Germinal center (tissue), 1 donor: ENCODE results near the gene TBCEL.
A peak's percentile ranks its signal among the peaks of the same experiment; 100 is the strongest.
"Not testable (repeated sequence)": the region's sequence is repeated elsewhere in the genome, so short reads cannot be mapped to it uniquely, and the experiment has no call there.

Source experiments
- DNase-seq: peaks from one replicate; pipeline ENCODE4 v3.0.0; 2012; ENCODE audit warnings: mixed read lengths, low spot score

The TBCEL gene

DNA sequence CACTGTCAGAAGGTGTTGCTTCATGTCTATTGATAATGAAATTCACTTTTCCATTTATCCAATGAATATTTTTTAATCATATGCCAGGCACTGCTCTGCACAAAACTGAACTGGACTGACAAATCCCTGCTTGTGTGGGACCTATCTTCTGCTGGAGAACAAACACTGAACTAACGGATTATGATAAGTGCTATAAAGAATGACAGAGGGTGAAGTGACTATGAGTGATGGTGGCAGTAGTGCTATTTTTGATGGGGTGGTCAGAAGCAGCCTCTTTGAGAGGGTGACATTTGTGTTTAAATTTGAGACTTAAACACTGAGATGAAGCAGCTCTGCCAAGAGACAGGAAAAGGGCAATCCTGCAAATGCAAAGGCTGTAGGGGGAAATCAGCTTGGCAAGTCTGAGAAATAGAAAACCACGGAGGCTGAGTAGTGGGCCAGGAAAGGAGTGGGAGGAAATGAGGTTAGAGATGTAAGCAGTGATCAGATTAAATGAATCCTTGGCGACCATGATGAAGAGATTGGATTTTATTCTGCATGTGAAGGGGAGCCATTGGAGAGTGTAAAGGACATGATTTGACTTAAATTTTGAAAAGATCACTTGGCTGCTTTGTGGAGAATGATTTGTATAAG is 6.0 kb downstream of the TBCEL start:
- DNase-seq, result no peak

DNA sequence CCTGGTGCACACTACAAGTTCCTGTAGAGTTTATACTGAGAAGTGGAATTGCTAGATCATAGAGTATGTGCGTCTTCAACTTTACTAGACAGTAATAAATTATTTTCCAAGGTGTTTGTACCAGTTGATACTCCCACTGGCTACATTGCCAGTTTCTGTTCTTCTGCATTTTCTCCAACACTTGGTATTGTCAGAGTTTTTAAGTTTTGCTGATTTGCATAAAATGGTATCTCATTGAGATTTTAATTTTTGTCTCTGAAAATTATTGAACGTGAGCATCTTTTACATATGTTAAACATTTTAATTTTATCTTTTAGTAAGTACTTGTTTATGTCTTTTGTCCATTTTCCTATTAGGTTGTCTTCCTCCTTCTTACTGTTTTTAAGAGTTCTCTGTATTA is 7.3 kb downstream of the TBCEL start:
- DNase-seq, result no peak

DNA sequence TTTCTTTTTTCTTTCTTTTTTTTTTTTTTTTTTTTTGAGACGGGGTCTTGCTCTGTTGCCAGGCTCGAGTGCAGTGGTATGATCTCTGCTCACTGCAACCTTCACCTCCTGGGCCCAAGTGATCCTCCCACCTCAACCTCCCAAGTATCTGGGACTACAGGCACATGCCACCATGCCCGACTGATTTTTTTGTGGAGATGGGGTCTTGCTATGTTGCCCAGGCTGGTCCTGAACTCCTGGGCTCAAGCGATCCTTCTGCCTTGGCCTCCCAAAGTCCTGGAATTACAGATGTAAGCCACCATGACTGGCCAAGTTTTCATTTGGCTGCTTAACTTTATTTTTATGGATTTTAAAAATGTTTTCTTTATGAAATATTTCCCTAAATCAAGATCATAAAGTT is 7.7 kb downstream of the TBCEL start:
- DNase-seq, result not testable (repeated sequence)

DNA sequence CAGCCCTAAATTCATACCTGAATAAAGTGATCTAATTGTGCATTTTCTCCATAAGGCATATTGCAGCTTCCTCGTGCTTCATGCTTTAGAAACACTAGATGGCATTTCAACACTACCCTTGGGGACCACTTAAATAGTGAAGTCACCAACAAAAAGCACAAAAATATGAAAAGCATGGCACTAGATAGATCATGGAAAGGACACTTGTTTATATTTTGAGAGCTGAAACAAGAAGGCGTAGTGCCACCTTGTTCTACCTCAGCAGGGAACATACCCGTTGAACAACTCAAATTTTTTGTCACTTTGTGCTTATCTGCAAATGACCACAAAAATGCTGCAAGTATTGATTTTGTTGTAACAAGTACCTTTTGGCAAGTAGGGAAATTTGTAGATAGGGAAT is 8.6 kb downstream of the TBCEL start:
- no peak for DNase-seq

DNA sequence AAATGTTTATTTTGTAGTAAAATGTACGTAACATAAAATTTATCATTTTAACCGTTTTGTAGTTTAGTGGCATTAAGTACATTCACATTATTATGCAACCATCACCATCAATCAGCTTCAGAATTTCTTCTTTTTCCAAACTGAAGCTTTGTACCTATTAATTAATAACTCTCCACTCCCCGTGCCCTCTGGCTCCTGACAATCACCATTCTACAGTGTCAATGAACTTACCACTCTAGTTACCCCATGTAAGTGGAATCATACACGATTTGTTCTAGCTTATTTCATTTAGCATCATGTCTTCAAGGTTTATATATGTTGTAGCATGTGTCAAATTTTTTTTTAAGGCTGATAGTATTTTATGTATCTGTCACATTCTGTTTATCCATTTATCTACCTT is 9.7 kb downstream of the TBCEL start:
- no peak for DNase-seq

DNA sequence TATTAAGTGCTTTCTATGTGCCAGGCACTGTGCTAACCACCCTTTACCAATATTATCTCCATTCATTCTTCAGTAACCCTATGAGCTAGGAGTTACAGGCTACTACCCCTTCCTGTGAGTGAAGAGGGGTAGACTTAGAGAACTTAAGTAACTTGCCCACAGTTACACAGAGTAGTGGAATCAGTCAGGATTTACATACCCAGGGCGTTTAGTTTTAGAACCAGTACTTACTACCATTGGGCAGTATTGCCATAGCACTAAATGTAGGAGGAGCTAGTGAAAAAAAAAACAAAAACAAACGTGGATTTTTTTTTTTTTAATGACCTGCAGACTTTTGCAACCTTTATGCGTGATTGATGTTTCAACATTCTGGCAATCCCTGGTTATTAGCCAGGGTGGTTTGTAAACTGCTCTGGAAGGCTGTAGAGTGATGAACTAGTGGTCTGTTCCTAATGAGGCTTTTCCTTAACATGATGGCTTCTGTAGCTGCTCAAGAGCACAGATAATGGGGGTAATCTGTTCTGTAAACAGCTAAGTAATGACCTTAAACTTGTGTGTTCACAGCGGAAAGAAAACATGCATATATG is 11.4 kb downstream of the TBCEL start:
- DNase-seq, result no peak

DNA sequence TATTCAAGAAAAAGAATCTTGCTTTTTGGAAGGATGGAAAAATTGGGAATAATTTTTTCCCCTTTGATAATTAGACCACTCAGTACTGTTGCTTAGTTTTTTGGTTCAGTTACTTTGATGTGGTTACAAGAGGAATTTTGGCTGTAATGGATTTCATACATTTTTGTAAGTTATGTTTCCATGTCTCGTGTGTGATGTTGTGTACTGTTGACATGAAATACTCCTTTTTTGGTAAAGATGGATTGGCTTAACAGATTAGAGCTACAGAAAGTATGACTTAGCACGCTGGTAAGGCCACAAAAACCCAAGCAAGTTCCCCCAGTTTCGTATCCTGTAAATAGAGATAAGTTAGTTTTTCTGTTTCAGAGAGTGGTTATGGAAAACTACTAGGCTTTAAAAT is 11.9 kb downstream of the TBCEL start:
- no peak for DNase-seq

DNA sequence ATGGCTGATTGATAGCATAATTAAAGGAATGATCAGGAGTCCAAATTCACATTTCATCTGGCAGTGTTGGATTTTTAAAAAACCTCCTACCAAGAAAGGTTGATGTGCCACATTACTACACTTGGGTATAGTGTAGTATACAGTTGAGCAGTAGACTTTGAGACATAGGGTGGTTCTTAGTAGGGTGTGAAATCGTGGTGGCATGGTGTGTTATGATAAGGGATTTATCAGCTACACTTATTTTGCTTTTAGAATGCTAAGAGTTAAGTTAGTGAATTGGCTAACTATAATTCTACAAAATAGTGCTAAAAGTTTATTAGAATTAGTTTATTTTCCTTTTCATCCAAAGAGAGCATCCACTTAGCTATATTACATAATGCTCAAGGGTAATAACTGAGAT is 13.1 kb downstream of the TBCEL start:
- no peak for DNase-seq

DNA sequence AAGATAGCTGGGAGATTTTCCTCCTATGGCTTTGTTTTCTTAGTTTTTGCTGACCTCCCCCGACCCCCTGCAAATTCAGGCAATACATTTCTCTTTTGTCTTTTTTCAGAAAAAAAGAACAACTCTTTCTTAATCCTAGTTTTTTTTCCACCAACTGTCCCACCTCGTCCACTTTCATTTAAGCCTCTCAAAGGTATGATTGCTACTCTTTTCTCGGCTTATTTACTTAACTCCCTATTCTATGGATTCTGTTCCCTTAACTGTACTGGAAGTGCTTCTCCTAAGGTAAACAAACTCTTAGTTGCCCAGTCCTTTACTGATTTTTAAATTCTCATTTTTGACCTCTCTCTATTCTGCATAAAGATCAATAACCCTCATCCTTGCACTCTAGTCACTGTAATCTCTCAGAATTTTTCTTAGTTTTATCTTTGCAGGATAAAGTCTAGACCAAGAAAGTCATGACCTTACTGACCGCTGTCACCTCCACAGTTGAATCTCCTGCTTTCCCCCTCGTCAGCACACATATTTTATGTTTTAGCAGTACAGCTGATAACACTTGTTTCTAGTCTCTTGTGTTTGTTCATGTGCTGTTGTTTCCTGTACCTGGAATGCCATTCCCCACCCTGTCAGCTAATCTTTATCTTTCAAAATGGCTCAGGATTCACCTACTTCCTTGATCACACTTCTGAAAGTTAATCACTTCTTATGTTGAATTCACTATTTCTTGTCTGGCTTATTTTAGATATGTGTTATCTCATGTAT is 14.9 kb downstream of the TBCEL start:
- no peak for DNase-seq

DNA sequence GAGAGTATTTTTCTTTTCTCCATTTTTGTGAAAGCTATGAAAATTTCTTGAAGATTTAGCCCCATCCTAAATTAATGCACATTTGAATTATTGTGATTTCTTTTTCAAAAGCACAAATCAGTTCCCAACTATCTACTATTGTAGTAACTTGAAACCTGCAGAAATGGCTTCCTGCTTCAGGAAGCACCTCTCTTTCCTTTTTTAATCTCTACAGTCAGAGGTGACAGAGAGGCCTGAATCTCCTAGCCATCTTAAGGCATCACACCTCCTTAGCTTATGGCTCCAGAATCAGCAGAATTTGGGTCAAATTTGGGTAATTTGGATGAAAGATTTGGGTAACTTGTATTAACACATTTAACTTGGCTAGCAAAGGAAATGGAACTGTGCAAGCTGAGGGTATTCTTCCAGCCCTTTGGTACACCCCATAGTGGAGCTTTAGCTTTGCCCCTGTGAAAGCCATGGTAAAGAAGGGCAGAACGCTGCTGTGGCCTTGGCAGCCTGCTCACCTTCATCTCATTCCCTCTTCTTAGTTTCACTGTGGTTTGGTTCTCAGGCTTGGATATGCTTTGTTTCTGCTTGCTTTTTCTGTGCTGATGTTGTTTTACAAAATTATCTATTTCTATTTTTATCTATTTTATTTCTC is 16.2 kb downstream of the TBCEL start:
- DNase-seq, result no peak

DNA sequence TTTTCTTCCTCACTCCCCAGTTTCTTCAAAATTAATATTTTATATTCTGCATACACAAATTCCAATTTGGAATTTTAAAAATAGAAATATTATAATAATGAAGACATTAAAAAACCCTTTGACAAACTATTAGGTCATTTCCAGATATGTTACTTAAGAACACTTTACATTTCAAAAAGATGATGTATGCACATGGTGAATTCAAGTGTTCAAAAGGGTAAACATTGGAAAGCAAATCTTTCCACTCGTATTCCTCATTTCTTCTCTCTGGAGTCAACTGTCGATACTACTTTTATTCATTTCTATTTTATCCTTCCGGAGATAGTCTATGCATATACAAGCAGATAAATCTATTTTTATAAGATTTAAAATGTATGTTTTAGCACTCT is 16.7 kb downstream of the TBCEL start:
- no peak for DNase-seq

DNA sequence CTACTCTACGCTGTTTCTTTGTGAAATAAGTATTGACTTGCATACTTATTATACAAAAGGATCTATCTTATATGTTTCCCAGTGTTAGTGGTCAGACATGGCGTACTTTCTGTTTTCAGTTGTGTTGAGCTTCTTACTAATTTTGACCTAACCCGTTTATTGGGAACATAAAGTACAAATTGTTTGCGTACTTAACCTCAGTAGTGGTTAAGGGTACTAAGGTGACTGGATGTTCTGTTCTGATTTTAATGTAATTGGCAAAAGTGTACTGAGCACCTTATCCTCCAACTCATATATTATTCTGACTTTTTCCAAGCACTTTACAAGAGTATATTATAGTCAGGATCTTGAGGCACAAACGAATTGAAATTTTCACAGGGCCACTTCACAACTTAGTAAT is 17.2 kb downstream of the TBCEL start:
- no peak for DNase-seq

DNA sequence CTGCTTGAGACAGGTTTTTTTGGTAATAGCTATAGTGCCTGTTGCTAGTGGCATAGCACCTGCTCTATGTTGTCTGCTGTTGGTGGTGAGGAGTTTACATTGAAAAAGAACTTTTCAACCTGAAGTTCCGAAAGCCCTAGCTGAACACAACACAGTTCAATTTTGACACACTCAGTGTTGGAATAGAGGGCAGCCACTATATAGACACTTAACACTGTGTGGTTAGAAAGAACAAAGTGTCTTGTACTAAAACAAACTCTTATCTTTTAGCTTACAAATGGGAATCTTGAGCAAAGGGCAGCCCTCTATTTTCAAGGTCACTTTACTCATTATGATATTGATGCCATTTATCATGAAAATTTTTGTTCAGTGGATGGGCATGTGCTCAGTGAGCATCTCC is 18.4 kb downstream of the TBCEL start:
- no peak for DNase-seq

DNA sequence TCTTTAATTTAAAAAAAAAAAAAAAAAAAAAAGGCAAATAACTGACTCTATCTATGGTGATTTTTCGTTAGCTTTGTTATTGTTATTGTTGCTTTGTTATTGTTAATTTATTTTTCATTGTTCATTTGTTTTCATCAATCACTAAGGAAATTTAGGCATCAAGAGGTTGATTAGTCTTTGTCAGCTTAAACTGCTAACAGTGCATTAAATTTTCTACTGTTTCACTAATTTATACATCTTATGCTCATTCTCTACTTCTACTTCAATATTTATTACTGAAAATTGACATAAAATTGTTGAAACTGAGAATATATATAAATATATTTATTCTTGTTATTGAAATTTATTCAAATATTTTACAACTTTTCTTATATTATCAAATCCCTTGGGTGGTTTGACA is 24.0 kb downstream of the TBCEL start:
- DNase-seq, result no peak

DNA sequence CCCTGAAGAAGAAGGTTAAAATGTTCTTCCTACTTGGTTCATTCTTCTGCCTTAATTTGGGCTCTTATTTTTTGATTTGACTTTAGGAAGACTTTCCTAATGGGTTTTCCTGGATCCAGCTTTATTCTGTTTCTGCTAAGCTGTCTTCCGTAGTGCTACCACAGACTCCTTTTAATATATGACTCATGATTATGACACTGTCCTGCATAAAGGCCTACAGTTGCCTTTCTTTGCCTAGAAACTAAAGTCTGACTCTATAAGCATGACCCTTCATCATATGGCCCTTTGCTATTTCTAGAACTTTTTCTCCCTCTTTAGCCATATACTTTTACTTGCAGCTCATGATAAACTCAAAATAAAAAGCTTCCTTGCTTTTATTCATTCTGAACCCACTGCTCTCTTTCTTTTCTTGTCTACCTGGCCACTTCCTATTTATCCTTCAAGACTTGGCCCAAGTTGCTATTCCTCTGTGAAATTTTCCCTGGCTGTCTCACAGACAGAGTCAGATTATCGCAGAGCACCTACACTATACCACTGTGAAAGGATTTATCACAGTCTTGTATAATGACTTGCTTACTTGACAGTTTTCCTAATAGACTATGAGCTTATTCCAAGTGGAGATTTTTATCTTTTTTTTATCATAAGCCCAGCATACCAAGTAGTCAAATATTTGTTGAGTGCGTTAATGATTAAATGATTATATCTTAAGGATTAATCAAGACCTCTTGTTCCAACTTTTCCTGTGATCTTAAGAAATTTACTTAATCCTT is 24.7 kb downstream of the TBCEL start:
- no peak for DNase-seq

DNA sequence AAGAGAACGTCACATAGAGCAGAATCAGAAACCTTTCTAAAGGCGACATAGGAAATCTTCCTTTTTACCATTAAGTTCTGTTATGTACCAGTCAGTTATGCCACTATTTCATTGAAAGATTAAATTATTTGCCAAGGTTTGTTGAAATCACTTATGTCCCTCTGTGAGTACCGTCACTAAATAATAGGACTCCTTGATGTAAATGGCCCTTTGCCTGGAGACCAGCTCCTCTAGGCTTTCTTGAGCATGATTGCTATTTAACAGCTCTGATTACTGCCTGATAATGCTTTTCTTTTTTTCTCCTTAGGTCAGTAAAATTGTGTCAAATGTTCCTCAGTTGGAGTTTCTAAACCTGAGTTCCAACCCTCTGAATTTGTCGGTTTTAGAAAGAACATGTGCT is 29.3 kb downstream of the TBCEL start:
- DNase-seq, result no peak

DNA sequence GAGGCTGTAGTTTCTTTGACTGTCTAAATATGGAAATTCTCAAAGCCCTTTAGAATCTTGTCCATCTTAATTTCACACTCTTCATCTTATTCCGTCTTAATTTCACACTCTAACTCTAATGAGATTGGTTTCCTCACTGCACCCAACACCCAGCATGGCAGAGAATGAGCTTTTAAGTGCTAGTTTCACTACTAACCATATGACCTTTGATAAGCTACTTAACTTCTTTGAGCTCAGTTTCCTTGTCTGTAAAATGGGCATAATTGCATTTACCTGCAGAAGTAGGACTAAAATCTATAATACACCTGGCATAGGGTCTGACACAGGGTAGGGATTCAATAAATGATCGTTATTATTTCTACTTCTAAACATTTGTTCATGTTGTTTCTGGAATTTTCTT is 30.4 kb downstream of the TBCEL start:
- DNase-seq, result no peak

DNA sequence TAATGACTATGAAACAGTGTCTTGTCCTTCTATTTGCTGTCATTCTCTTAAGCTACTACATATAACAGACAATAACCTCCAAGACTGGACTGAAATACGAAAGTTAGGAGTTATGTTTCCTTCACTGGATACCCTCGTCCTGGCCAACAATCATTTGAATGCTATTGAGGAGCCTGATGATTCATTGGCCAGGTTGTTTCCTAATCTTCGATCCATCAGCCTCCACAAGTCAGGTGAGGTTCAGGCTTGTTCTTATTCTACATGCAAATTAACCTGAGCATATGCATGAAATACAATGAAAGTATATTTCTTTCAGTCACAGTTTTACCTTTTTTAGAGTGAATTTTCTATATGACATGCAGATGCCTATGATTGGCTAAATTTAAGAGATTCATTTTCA is 31.2 kb downstream of the TBCEL start:
- no peak for DNase-seq

DNA sequence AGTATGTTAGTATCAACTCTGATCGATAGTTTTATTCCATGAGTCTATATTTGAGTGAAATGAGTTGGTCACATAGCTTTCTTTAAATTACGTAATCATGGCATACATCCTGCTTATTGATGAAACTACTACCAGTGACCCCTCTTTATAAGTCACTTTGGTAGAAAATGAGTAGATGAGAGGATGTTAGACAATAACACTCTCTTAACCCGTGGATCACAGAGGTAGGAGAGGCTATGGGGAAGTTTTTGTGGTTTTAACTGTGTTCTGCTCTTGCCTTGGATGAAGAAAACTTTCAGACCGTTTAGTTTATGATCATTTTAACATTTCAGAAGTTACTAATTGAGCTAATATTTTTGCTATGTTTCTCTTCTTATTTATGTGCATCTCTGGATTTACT is 34.0 kb downstream of the TBCEL start:
- DNase-seq, result no peak

DNA sequence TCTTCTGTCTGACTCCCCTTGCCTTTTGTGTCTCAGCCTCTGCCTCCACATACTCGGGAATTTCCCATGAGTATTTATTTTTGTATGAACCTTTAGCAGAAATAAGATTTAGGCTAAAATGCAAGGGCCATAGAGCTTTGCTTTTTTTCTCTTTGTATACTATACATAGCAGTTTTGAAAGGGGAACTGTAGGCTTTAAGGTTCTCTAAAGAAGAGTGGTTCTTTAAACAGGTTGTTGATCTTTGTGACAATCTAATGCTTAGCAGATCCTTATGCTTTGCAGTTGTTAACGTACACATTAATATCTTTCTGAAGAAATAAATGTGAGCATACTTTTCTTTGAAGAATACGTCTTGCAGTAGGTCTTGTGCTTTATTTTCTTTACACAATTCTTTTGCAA is 35.0 kb downstream of the TBCEL start:
- no peak for DNase-seq

DNA sequence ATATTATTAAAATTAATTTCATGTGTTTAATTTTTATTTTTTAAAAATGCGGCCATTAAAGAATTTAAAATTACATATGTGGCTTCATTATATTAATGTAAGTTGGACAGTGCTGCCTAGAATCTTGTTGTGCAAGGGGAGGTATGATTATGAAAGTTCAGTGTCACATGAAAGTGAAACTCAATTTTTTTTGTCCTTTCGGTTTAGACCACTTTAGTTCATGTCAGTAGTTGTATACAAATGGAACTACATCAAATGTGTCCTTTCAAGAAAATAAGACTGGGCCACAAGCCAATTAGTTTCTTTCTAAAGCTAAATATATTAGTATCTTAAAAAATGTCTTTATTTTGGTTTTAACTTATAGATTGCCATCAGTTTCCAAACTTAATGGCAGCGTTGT is 35.7 kb downstream of the TBCEL start:
- no peak for DNase-seq

DNA sequence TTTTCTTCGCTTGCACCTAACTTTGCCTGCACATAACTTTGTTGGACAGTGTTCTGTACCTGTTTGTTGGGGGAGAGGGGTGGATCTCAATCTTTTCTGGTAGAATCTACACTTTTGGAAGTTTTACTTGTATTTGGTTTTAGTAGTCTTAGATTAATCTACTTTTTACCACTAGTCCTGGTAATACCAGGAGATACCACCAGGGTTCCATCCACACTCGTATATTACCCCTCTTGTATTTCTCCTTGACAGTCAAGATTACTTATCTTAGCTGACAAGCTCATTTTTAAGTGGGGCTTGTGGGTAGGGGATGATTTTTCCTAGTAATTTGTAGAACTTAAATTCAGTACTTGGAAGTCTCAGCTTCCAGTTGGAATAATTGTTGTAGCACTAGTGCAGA is 39.8 kb downstream of the TBCEL start:
- peak; percentile 4 for DNase-seq

DNA sequence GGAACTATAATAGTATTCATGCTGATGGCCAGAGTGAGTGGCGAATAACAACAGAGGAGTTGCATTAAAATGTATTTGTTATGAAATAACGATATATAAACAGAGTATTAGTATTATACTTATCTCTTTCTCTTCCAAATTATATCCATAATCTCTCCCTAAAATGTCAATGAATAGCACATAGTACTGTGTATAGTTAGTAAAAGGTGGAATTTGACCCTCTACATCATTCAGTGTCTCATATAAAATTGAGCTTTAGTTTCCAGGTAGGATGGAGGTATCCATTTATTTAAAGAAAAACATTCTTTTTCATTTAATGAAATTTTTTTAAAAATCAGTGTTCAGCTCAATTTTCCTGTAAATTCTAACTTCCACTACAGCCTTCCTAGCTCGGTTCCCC is 42.7 kb downstream of the TBCEL start:
- no peak for DNase-seq
